Coronary artery (tissue), 2 donors: Measurements from ENCODE around the gene PAX3.

Experiments used
- DNase-seq: peaks from one replicate; pipeline ENCODE4 v3.0.0-alpha.2; 2017; ENCODE audit warnings: low spot score
- H3K27ac ChIP-seq, 2 donors: fragments of 200-600 bp; sonication (generic); one replicate each; pipeline ENCODE4 v1.5.1; 2016 to 2019
- H3K4me3 ChIP-seq: fragments of 200-600 bp; sonication (generic); 2 replicates; pipeline ENCODE4 v1.5.1; 2016; ENCODE audit warnings: mild to moderate bottlenecking, moderate library complexity
- CTCF ChIP-seq: fragments of 200-600 bp; sonication (generic); IDR thresholded peaks from one replicate; pipeline ENCODE4 v1.5.1; 2019; ENCODE audit warnings: antibody characterized with exemption

The PAX3 gene

DNA sequence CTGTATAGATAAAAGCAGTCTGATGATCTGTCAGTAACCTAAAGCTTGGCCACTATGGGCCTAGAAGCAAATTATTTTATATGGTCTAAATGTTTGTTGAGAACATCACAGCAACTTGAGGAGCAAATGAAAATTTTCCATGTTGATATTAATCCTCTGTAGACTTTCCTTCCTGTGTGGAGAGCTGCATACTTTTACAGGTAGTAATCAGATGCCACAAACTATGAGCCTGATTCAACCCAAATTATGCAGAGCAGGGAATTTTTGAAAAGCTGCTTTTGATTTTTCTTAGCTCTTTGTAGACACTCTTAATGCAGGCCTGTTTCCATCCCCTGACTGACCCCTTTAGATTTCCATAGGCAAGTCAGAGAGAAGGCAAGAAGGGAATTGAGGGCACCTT lies 17.3 kb downstream of the PAX3 start:
- TF ChIP-seq CTCF, result no peak
- Histone ChIP-seq H3K4me3 (no peak overlapping the region), H3K27ac (no peak overlapping the region)
- DNase-seq, result no peak

- H3K27ac ChIP-seq, result no peak overlapping the region
- TF ChIP-seq CTCF, result no peak
- H3K4me3 ChIP-seq, result no peak overlapping the region
- DNase-seq, result no peak
Observed at GRCh38 chr2:222280795-222281194, 18.0 kb downstream of the PAX3 start.

GRCh38 chr2:222272446-222273015 lies 26.3 kb downstream of the PAX3 start:
- Histone ChIP-seq H3K27ac (no peak overlapping the region), H3K4me3 (no peak overlapping the region)
- no peak for TF ChIP-seq CTCF
- DNase-seq, result no peak

DNA sequence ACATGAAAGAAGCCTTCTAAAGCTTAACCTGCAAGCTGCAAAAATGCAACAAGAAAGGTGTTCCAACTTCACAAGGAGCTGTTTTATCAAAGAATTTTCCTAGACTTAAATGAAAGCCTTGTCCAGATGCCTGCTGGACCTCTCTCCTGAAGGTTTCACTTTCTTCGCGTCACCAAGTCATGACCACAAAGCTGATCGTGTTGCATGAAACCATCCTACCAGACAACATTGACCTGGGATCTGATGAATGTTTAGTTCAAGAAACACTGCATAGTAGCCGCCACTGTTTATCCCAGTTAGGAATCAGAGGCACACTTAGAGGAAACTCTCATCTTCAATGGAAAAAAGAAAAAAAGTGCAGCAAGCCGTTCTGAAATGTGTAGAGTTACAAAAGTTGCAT lies 26.9 kb downstream of the PAX3 start:
- Histone ChIP-seq H3K27ac (no peak overlapping the region), H3K4me3 (no peak overlapping the region)
- DNase-seq, result no peak
- TF ChIP-seq CTCF, result no peak

GRCh38 chr2:222270396-222270795 lies 28.4 kb downstream of the PAX3 start:
- no peak for TF ChIP-seq CTCF
- DNase-seq, result no peak
- no peak overlapping the region for H3K4me3 ChIP-seq
- H3K27ac ChIP-seq, result no peak overlapping the region

GRCh38 chr2:222269132-222269531 lies 29.7 kb downstream of the PAX3 start:
- Histone ChIP-seq H3K27ac (no peak overlapping the region), H3K4me3 (no peak overlapping the region)
- no peak for TF ChIP-seq CTCF
- no peak for DNase-seq

GRCh38 chr2:222268311-222268990 lies 30.3 kb downstream of the PAX3 start:
- no peak overlapping the region for H3K27ac ChIP-seq
- no peak for DNase-seq
- no peak overlapping the region for H3K4me3 ChIP-seq
- TF ChIP-seq CTCF, result no peak
